ENCODE measurements around the gene RSBN1L.
"Not testable (repeated sequence)": the region's sequence is repeated elsewhere in the genome, so short reads cannot be mapped to it uniquely, and the experiment has no call there.

RSBN1L gene

DNA sequence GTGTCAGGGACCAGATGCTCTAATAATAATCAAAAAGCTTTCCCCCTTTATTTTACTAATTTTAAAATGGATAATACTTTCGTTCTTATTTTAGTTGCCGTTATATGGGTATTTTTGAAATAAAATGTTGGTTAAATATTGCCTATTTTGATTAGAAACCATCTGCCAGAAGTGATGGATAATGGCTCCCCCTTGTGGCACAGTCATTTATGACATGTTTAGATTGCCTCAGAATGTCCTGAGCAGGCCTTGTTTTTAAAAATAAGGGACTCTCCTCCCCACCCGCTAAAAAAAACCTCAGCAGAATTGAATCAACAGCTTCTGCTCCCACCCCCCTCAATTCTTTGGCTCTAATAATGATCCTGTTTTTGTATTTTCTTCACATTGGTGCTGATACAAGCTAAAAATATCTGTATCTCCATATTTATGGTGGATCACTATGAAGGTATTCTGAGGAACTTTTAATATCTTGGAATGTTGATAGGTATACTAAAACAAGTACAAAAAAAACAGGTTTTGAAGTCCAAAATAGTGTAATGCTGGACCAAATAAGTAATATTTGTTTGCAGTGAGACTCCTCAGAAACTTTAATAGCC lies 63.1 kb downstream of the RSBN1L start:
- Mint-ChIP-seq H3K4me1 (ENCODE audit: low read depth) (peaks cover 51% of the 10 kb centered on the region), H3K9me3 (no peaks in the 10 kb centered on the region), H3K4me3 (no peak overlapping the region), H3K27me3 (no peaks in the 10 kb centered on the region), H3K36me3 (ENCODE audit: low read depth) (peaks cover 12% of the 10 kb centered on the region), H3K27ac (no peak overlapping the region)
- DNase-seq, result no peak

DNA sequence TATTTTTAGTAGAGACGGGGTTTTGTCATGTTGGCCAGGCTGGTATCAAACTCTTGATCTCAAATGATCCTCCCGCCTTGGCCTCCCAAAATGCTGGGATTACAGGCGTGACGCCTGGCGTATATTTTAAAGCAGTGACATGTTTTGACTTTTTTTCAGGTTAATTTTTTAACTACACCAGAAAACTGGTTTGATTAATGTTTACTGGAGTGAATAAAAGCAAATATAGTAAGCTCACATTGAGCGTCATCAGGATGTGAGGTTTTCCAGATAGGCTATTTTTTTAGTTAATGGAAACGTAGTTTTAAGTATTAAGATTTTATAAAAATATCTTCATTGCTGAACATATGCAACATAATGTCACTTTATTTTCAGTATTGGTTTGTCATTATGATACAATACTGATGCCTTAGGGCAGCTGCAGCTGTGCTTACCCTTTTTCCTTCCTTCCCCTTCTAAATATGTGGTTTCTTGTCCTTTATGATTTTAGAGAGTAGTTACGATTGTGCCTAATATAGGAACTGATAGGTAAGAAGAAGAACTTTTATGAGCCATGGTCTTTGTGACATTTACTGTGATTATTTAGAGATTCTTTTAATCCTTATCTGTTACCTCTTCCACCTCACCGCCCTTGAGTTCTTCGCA lies 64.7 kb downstream of the RSBN1L start:
- peaks cover 51% of the 10 kb centered on the region for H3K4me1 Mint-ChIP-seq (ENCODE audit: low read depth)
- peaks cover 21% of the 10 kb centered on the region for H3K36me3 Mint-ChIP-seq (ENCODE audit: low read depth)
- no peaks in the 10 kb centered on the region for H3K9me3 Mint-ChIP-seq
- DNase-seq, result no peak
- no peaks in the 10 kb centered on the region for H3K27me3 Mint-ChIP-seq
- no peak overlapping the region for H3K4me3 Mint-ChIP-seq
- H3K27ac Mint-ChIP-seq, result no peak overlapping the region

DNA sequence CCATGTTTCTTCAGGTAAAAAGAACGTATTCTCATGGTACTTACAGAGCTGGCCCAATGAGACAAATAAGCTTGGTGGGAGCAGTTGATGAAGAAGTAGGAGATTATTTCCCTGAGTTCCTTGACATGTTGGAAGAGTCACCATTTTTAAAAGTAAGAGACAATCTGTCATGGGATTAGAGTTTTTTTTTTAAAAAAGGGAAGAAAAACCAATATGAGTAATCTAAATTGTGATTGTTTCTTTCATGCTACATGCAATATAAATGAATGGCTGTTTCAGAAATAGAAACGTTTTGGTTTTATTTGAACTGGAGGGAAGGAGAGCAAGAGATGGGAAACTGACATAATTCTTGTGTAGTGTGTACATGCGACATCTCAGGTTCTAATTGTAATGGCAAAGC lies 69.2 kb downstream of the RSBN1L start:
- H3K4me1 Mint-ChIP-seq (ENCODE audit: low read depth), result peaks cover 31% of the 10 kb centered on the region
- DNase-seq, result no peak
- H3K27me3 Mint-ChIP-seq, result no peaks in the 10 kb centered on the region
- H3K9me3 Mint-ChIP-seq, result no peaks in the 10 kb centered on the region
- H3K4me3 Mint-ChIP-seq, result no peak overlapping the region
- H3K36me3 Mint-ChIP-seq (ENCODE audit: low read depth), result peaks cover 57% of the 10 kb centered on the region
- H3K27ac Mint-ChIP-seq, result no peak overlapping the region

DNA sequence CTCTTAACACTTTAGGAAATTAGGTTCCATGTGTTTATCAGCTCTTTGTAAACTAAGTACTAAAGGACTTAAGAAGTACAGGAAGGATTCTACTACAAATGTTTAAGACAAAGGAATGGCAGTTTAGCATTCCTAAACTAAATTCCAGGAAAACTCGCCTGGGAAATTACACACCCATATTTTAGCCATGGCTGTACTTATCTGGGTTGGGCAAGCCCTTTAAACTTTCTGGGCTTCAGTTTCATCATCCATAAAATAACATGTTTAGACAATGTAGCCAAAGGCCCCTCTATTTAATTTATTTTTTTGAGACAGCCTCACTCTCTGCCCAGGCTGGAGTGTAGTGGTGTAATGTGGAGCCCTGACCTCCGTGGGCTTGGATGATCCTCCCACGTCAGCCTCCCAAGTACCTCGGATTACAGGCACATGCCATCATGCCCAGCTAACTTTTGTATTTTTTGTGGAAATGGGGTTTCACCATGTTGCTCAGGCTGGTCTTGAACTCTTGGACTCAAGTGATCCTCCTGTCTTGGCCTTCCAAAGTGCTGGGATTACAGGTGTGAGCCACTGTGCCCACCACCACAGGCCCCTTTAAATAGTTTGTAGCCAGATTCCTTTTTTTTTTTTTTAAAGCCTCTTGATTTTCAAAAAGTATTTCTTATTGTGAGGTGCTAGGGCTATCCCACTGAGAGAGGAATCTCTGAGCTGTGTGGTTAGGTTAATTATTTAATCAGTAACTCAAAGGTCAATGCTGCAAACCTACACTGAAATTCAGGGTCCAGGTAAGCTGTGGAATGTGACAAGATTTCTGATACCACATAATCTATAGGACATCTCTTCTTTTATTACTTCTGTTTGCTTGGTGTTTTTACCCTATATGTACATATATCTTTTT lies 69.9 kb downstream of the RSBN1L start:
- DNase-seq, result no peak
- Mint-ChIP-seq H3K36me3 (ENCODE audit: low read depth) (peaks cover 63% of the 10 kb centered on the region), H3K4me1 (ENCODE audit: low read depth) (peaks cover 30% of the 10 kb centered on the region)

DNA sequence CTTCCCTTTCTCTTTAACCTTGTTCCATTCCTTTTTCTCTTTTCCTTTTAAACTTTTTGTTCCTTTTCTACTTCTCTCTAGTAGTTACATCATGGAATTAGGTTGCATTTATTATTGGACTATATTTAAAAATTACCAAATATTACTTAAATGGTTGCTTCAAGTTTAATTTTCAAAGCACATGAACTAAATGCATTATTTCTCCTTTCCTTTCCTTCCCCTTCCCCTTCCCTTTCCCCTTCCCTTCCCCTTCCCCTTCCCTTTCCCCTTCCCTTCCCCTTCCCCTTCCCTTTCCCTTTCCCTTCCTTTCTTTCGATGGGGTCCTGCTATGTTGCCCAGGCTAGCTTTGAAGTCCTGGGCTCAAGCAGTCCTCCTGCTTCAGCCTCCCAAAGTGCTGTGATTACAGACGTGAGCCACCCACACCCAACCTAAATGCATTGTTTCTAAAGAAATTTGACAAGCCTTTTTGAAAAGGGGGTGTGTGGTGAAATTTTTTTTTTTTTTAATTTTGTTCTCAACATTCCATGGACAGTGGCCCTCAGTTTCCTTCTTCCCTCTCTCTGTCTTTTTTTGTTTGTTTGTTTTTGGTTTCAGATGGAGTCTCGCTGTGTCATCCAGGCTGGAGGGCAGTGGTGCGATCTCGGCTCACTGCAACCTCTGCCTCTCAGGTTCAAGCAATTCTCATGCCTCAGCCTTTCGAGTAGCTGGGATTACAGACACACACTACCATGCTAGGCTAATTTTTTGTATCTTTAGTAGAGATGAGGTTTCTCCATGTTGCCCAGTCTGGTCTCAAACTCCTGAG lies 70.7 kb downstream of the RSBN1L start:
- Mint-ChIP-seq H3K4me3 (no peak overlapping the region), H3K36me3 (ENCODE audit: low read depth) (peaks cover 65% of the 10 kb centered on the region), H3K4me1 (ENCODE audit: low read depth) (peaks cover 24% of the 10 kb centered on the region), H3K27ac (peak overlapping the region; percentile 64), H3K9me3 (no peaks in the 10 kb centered on the region), H3K27me3 (no peaks in the 10 kb centered on the region)
- no peak for DNase-seq

More for the DNA sequence above, 69.9 kb downstream of the RSBN1L start:
- Mint-ChIP-seq H3K9me3 (no peaks in the 10 kb centered on the region), H3K4me3 (no peak overlapping the region), H3K27me3 (no peaks in the 10 kb centered on the region), H3K27ac (peak overlapping the region; percentile 18)

DNA sequence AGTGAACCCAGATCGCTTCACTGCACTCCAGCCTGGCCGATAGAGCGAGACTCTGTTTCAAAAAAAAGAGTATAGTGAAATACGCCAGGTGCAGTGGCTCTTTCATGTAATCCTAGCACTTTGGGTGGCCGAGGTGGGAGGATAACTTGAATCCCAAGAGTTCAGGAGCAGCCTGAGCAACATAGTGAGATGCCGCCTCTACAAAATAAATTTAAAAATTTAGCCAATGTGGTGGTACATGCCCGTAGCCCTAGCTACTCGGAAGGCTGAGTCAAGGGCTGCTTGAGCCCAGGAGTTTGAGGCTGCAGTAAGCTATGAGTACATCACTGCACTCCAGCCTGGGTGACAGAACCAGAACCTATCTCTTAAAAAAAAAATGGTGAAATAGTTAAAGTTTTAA lies 74.1 kb downstream of the RSBN1L start:
- DNase-seq, result no peak
- Mint-ChIP-seq H3K27me3 (no peaks in the 10 kb centered on the region), H3K4me3 (no peak overlapping the region), H3K27ac (no peak overlapping the region), H3K9me3 (no peaks in the 10 kb centered on the region), H3K4me1 (ENCODE audit: low read depth) (peaks cover 7% of the 10 kb centered on the region), H3K36me3 (ENCODE audit: low read depth) (peaks cover 85% of the 10 kb centered on the region)

DNA sequence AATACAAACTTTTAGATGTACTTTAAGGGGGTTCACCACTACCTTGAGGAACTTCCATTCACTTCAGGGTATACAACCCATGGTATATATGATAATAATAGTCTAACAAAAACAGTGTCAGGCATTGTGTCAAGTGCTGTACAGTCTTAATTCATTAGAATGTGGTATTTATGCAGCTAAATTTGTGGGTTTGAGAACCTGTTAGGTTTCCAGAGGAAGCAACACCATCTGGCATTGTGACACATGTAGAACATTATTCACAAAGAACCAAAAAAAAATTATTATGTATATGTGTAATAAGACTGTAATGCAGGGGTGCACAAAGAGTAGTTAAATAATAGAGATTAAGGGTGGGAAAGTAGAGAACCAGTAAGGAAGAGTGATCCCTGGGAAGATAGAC lies 75.6 kb downstream of the RSBN1L start:
- DNase-seq, result no peak
- Mint-ChIP-seq H3K27ac (peak overlapping the region; percentile 39), H3K9me3 (no peaks in the 10 kb centered on the region), H3K27me3 (no peaks in the 10 kb centered on the region), H3K4me1 (ENCODE audit: low read depth) (peaks cover 3% of the 10 kb centered on the region), H3K4me3 (no peak overlapping the region), H3K36me3 (ENCODE audit: low read depth) (peaks cover 86% of the 10 kb centered on the region)

DNA sequence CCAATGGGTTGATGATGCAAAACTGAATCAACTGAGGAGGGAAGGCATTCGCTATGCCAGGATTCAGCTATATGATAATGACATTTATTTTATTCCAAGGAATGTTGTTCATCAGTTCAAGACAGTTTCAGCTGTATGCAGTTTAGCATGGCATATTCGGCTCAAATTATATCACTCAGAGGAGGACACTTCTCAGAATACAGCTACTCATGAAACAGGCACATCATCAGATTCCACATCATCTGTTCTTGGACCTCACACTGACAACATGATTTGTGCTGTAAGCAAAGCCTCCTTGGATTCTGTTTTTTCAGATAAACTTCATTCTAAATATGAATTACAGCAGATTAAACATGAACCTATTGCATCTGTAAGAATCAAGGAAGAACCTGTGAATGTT lies 82.3 kb downstream of the RSBN1L start:
- peaks cover 82% of the 10 kb centered on the region for H3K36me3 Mint-ChIP-seq (ENCODE audit: low read depth)
- H3K27ac Mint-ChIP-seq, result no peak overlapping the region

DNA sequence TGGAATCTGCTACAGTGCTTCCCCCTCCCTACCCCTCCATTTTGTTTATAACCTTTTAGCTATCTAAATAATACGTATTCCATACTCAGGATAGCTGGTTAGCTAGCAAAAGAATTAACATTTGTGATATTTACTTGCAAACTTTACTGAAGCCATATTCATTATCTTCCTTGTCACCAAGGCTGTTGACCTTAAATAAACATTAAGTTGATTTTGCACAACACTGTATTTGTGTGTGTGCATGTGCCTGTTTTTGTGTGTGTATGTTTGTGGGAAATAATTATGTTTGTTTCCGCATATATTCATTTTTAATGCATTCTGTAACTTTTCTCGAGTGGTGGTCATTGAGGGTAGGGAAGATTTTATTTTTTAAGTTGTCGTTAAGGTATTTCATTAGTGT lies 86.1 kb downstream of the RSBN1L start:
- H3K4me1 Mint-ChIP-seq (ENCODE audit: low read depth), result peaks cover 1% of the 10 kb centered on the region
- peaks cover 78% of the 10 kb centered on the region for H3K36me3 Mint-ChIP-seq (ENCODE audit: low read depth)
- H3K27ac Mint-ChIP-seq, result no peak overlapping the region
- H3K9me3 Mint-ChIP-seq, result peaks cover 14% of the 10 kb centered on the region
- H3K27me3 Mint-ChIP-seq, result no peaks in the 10 kb centered on the region
- no peak for DNase-seq
- H3K4me3 Mint-ChIP-seq, result no peak overlapping the region

More for the DNA sequence above, 82.3 kb downstream of the RSBN1L start:
- H3K27me3 Mint-ChIP-seq, result no peaks in the 10 kb centered on the region
- H3K9me3 Mint-ChIP-seq, result no peaks in the 10 kb centered on the region
- DNase-seq, result no peak
- H3K4me3 Mint-ChIP-seq, result no peak overlapping the region
- peaks cover 1% of the 10 kb centered on the region for H3K4me1 Mint-ChIP-seq (ENCODE audit: low read depth)

DNA sequence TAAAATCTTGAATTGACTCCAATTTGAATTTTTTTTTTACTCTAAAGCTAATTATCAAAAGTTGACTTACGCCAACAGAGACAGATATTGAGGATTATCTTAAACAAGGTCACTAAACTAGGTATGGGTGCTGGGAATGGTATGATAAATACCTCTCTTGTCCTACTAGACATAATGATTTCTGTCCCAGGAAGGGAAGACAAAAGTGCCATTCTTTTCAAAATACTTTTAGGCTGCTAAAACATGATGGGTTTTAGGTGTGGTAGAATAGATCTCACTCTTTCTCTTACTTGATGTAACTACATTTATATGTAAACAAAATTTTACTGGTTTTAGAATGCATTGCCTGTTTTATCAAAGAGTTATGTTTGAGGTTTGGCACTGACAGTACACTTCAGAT lies 86.9 kb downstream of the RSBN1L start:
- peaks cover 1% of the 10 kb centered on the region for H3K4me1 Mint-ChIP-seq (ENCODE audit: low read depth)
- H3K36me3 Mint-ChIP-seq (ENCODE audit: low read depth), result peaks cover 76% of the 10 kb centered on the region
- no peak overlapping the region for H3K4me3 Mint-ChIP-seq
- peaks cover 14% of the 10 kb centered on the region for H3K9me3 Mint-ChIP-seq
- no peak for DNase-seq
- no peaks in the 10 kb centered on the region for H3K27me3 Mint-ChIP-seq
- no peak overlapping the region for H3K27ac Mint-ChIP-seq

DNA sequence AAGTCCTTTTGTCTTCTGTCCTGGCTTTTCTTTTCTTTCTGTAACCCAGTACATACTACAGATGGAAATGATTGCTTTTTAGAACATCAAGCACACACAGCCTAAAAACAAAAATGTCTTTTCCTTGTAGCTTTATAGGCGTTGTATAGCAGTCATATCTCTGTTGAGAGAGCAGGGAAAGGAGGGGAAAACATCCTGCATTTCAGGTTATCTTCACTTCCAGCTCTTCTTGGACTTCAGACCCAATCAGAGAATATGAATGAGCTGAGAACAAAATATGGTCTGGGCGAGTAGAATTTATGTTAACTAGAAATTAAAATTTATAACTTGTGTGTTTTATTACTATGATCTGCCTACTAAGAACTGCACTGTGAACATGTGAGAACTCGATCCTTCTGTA lies 87.3 kb downstream of the RSBN1L start:
- no peak for DNase-seq
- Mint-ChIP-seq H3K36me3 (ENCODE audit: low read depth) (peaks cover 72% of the 10 kb centered on the region), H3K4me1 (ENCODE audit: low read depth) (peaks cover 2% of the 10 kb centered on the region), H3K9me3 (peaks cover 14% of the 10 kb centered on the region), H3K4me3 (no peak overlapping the region), H3K27me3 (no peaks in the 10 kb centered on the region), H3K27ac (peak overlapping the region; percentile 27)

DNA sequence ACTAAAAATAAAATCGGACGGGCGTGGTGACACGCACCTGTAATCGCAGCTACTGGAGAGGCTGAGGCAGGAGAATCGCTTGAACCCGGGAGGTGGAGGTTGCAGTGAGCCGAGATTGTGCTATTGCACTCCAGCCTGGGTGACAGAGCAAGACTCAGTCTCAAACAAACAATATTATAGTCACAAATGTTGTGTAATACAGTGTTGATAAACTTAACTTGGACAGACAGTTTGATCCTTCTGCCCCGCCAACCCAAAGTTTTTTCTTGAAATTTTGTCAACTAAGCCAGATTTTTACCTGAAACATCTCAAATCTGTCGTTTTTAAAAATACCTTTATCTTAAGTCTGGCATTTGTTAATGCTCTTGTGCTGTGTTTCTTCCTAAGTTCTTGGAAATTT lies 88.2 kb downstream of the RSBN1L start:
- H3K27me3 Mint-ChIP-seq; H3K4me1 Mint-ChIP-seq (ENCODE audit: low read depth); H3K4me3 Mint-ChIP-seq; DNase-seq; H3K27ac Mint-ChIP-seq: not testable (repeated sequence)
- peaks cover 74% of the 10 kb centered on the region for H3K36me3 Mint-ChIP-seq (ENCODE audit: low read depth)
- peaks cover 14% of the 10 kb centered on the region for H3K9me3 Mint-ChIP-seq

DNA sequence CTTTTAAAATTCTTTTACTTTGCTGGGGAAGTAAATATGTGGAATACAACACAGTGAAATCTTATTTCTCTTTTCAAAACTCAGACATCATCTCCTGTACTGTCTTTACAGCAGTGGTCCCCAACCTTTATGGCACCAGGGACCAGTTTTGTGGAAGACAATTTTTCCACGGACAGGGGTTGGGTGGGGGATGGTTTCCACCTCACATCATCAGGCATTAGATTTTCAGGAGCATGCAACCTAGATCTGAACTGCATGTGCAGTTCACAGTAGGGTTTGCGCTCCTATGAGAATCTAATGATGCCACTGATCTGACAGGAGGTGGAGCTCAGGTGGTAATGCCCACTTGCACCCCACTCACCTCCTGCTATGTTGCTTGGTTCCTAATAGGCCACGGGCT lies 89.8 kb downstream of the RSBN1L start:
- Mint-ChIP-seq H3K27ac (no peak overlapping the region), H3K4me3 (no peak overlapping the region), H3K9me3 (peaks cover 14% of the 10 kb centered on the region), H3K4me1 (ENCODE audit: low read depth) (peaks cover 5% of the 10 kb centered on the region), H3K27me3 (no peaks in the 10 kb centered on the region), H3K36me3 (ENCODE audit: low read depth) (peaks cover 67% of the 10 kb centered on the region)
- DNase-seq, result no peak

DNA sequence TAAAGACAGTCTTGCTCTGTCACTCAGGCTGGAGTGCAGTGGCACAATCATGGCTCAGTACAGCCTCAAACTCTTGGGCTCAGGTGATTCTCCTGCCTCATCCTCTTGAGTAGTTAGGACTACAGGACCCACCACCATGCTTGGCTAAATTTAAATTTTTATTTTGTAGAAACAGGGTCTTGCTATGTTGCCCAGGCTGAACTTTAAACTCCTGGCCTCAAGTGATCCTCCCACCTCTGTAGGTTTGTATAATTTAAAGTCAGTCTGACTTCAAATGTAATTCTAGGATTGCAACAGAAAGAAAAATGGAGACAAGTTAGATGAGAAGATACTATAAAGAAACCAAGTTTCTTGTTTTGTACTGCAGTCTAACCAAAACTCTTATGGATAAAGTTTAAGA lies 90.5 kb downstream of the RSBN1L start:
- H3K27me3 Mint-ChIP-seq, result no peaks in the 10 kb centered on the region
- peaks cover 5% of the 10 kb centered on the region for H3K4me1 Mint-ChIP-seq (ENCODE audit: low read depth)
- H3K9me3 Mint-ChIP-seq, result peaks cover 14% of the 10 kb centered on the region
- H3K27ac Mint-ChIP-seq, result no peak overlapping the region
- peaks cover 66% of the 10 kb centered on the region for H3K36me3 Mint-ChIP-seq (ENCODE audit: low read depth)
- no peak for DNase-seq
- no peak overlapping the region for H3K4me3 Mint-ChIP-seq

All from activated T-cell treated with anti-CD3 and anti-CD28 coated beads, Interleukin-2, amount 50 U/mL, for 24 hours (primary cell).